OCI-LY7 (cell line): ENCODE results near the gene ANO4. TPM values are rescaled to one million over a fixed set of nuclear protein-coding genes. Genes with fewer than 3 reads are reported as not detected.
"Not testable (repeated sequence)": the region's sequence is repeated elsewhere in the genome, so short reads cannot be mapped to it uniquely, and the experiment has no call there.

ENCODE experiments used
- BruUV-seq: library from RNA; stranded (reverse); fragments of 400-500 nt; replicated peaks from 2 replicates; lab custom pipeline; 2021; lab: Mats Ljungman, UMichigan
- CTCF ChIA-PET: fragments of 300-600 bp; sonication (Branson Sonifier 250); formaldehyde crosslinking; loops from one replicate; lab custom pipeline; 2022; ENCODE audit warnings: antibody characterized with exemption; ENCODE audit not compliant: unreplicated experiment; lab: Charles Lee
- POLR2A ChIA-PET: fragments of 300-600 bp; sonication (Branson Sonifier 250); formaldehyde crosslinking; loops from one replicate; lab custom pipeline; 2022; ENCODE audit warnings: antibody characterized with exemption; lab: Charles Lee
- DNase-seq: peaks from one replicate; pipeline ENCODE4 v3.0.0-alpha.2; 2015; ENCODE audit warnings: low spot score
- H2AFZ ChIP-seq: fragments of 200-600 bp; sonication (generic), shearing (Covaris generic); 2 replicates; pipeline ENCODE4 v1.6.1; 2014; ENCODE audit warnings: mild to moderate bottlenecking, antibody characterized with exemption, low read length, moderate library complexity
- H3K27ac ChIP-seq: fragments of 200-600 bp; sonication (generic); 2 replicates; pipeline ENCODE4 v1.5.1; 2014; ENCODE audit warnings: mixed run types, low read depth, mild to moderate bottlenecking, moderate library complexity, low read length, inconsistent platforms; ENCODE audit not compliant: poor library complexity, severe bottlenecking
- H3K36me3 ChIP-seq: fragments of 200-600 bp; sonication (generic); 2 replicates; pipeline ENCODE4 v1.6.1; 2014; ENCODE audit warnings: mild to moderate bottlenecking, antibody characterized with exemption, low read length, moderate library complexity, mixed read lengths; ENCODE audit not compliant: insufficient read depth
- H3K4me1 ChIP-seq: fragments of 200-600 bp; sonication (generic); 2 replicates; pipeline ENCODE4 v1.5.1; 2014; ENCODE audit warnings: mild to moderate bottlenecking, low read length; ENCODE audit not compliant: insufficient read depth, poor library complexity, severe bottlenecking
- H3K4me2 ChIP-seq: fragments of 200-600 bp; sonication (generic); 2 replicates; pipeline ENCODE4 v1.6.1; 2014; ENCODE audit warnings: mild to moderate bottlenecking, low read length
- H3K4me3 ChIP-seq: fragments of 200-600 bp; sonication (generic); 2 replicates; pipeline ENCODE4 v1.5.1; 2014; ENCODE audit warnings: mild to moderate bottlenecking, low read depth, low read length; ENCODE audit not compliant: poor library complexity, severe bottlenecking
- H3K79me2 ChIP-seq: fragments of 200-600 bp; sonication (generic); 2 replicates; pipeline ENCODE4 v1.6.1; 2016; ENCODE audit warnings: low read depth, mild to moderate bottlenecking, low read length, moderate library complexity, mixed read lengths; ENCODE audit not compliant: insufficient read depth
- H3K9me2 ChIP-seq: fragments of 200-600 bp; sonication (generic); 2 replicates; pipeline ENCODE4 v1.6.1; 2016; ENCODE audit warnings: mild to moderate bottlenecking, low read length, mixed read lengths; ENCODE audit not compliant: insufficient read depth
- H3K9me3 ChIP-seq: fragments of 200-600 bp; sonication (generic); 2 replicates; pipeline ENCODE4 v1.6.1; 2014; ENCODE audit warnings: mild to moderate bottlenecking, mixed run types, low read length, mixed read lengths
- H4K20me1 ChIP-seq: fragments of 200-600 bp; sonication (generic); 2 replicates; pipeline ENCODE4 v1.6.1; 2014; ENCODE audit warnings: mild to moderate bottlenecking, antibody characterized with exemption, low read length, moderate library complexity, mixed read lengths; ENCODE audit not compliant: insufficient read depth
- CTCF ChIP-seq: fragments of 200-600 bp; sonication (generic); conservative IDR thresholded peaks from 2 replicates; pipeline ENCODE4 v1.5.1; 2014; ENCODE audit warnings: mild to moderate bottlenecking, antibody characterized with exemption, low read length, moderate library complexity, mixed read lengths
- EZH2phosphoT487 ChIP-seq: fragments of 200-600 bp; sonication (generic); IDR thresholded peaks from 2 replicates; pipeline ENCODE4 v1.6.1; 2018; ENCODE audit warnings: low read depth, borderline replicate concordance, mild to moderate bottlenecking, mixed run types, antibody characterized with exemption, low read length, moderate library complexity, mixed read lengths
- intact Hi-C: fragments of 100-400 bp; cut with micrococcal nuclease; formaldehyde crosslinking; loops from one replicate; pipeline ENCODE4 v1.10.0; 2022; ENCODE audit not compliant: unreplicated experiment
- total RNA-seq, 2 experiments: library from RNA; depleted of rRNA in 1 of 2; stranded (reverse); fragments of >200 nt in 1 of 2; shearing (Covaris generic) in 1 of 2; gene quantifications; 2 replicates each; pipeline ENCODE4 v1.2.3, GENCODE V29; 2014 to 2022

Gene ANO4
- total RNA-seq, 2 experiments from 2014 or later = not detected

- Histone ChIP-seq H3K9me2 (no peaks in the 10 kb centered on the region), H4K20me1 (no peaks in the 10 kb centered on the region), H3K9me3 (no peaks in the 10 kb centered on the region), H3K4me2 (no peak overlapping the region), H3K79me2 (no peaks in the 10 kb centered on the region), H3K4me3 (no peak overlapping the region), H3K27ac (no peak overlapping the region), H3K36me3 (no peaks in the 10 kb centered on the region), H2AFZ (no peak overlapping the region), H3K4me1 (no peaks in the 10 kb centered on the region)
- ChIA-PET POLR2A (no interaction called here), CTCF (no interaction called here)
- intact Hi-C loops = no loop called here
- no TSS peak for BruUV-seq
- no peak for TF ChIP-seq CTCF
- TF ChIP-seq EZH2phosphoT487 = no peak
- DNase-seq = no peak
Observed at GRCh38 chr12:101055940-101056339, 261.4 kb downstream of the ANO4 start.

- not testable (repeated sequence) for BruUV-seq
Observed at GRCh38 chr12:101062508-101062907, 267.9 kb downstream of the ANO4 start.

GRCh38 chr12:101064721-101065120 is 270.1 kb downstream of the ANO4 start:
- DNase-seq = no peak
- H3K4me1 ChIP-seq = no peaks in the 10 kb centered on the region
- intact Hi-C loops = no loop called here
- no TSS peak for BruUV-seq
- no peak overlapping the region for H3K27ac ChIP-seq
- H3K36me3 ChIP-seq = no peaks in the 10 kb centered on the region
- no peak overlapping the region for H3K4me2 ChIP-seq
- POLR2A ChIA-PET = no interaction called here
- CTCF ChIA-PET = no interaction called here
- no peaks in the 10 kb centered on the region for H4K20me1 ChIP-seq
- H3K9me3 ChIP-seq = no peaks in the 10 kb centered on the region
- no peaks in the 10 kb centered on the region for H3K79me2 ChIP-seq
- no peak overlapping the region for H3K4me3 ChIP-seq
- TF ChIP-seq CTCF (no peak), EZH2phosphoT487 (no peak)
- H2AFZ ChIP-seq = no peak overlapping the region
- no peaks in the 10 kb centered on the region for H3K9me2 ChIP-seq

More at GRCh38 chr12:101062508-101062907, 267.9 kb downstream of the ANO4 start:
- H3K4me3 ChIP-seq, H3K9me3 ChIP-seq, DNase-seq, H3K27ac ChIP-seq, CTCF ChIA-PET, H3K79me2 ChIP-seq, H4K20me1 ChIP-seq, H3K4me1 ChIP-seq, H3K36me3 ChIP-seq, H3K4me2 ChIP-seq, H2AFZ ChIP-seq, H3K9me2 ChIP-seq, intact Hi-C loops: not testable (repeated sequence)
- POLR2A ChIA-PET = interaction anchor here (0.9 kb wide), 1 partner anchor 411 kb away, joined by 3 read pairs; no protein-coding TSS in a partner anchor
